GM23248 (cell line): Measurements from ENCODE around the gene ADISSP. TPM values are rescaled to one million over a fixed set of nuclear protein-coding genes. Genes with fewer than 3 reads are reported as not detected.

ENCODE experiments used
- DNase-seq: peaks from one replicate; pipeline ENCODE4 v3.0.0-alpha.2; 2015
- H2AFZ ChIP-seq: fragments of 200-600 bp; sonication (generic); 2 replicates; pipeline ENCODE4 v1.6.1; 2016; ENCODE audit warnings: antibody characterized with exemption
- H3F3A ChIP-seq: fragments of 200-600 bp; sonication (generic); 2 replicates; pipeline ENCODE4 v1.6.1; 2016; ENCODE audit warnings: mild to moderate bottlenecking, antibody characterized with exemption, mixed run types; ENCODE audit not compliant: insufficient read depth
- H3K27ac ChIP-seq: fragments of 200-600 bp; sonication (generic); 2 replicates; pipeline ENCODE4 v1.5.1; 2016; ENCODE audit warnings: mild to moderate bottlenecking
- H3K27me3 ChIP-seq: fragments of 200-600 bp; sonication (generic); replicated peaks from 2 replicates; pipeline ENCODE4 v1.6.1; 2016; ENCODE audit warnings: mild to moderate bottlenecking; ENCODE audit not compliant: insufficient read depth
- H3K36me3 ChIP-seq: fragments of 200-600 bp; sonication (generic); 2 replicates; pipeline ENCODE4 v1.6.1; 2016; ENCODE audit warnings: low read depth, mild to moderate bottlenecking
- H3K4me1 ChIP-seq: fragments of 200-600 bp; sonication (generic); 2 replicates; pipeline ENCODE4 v1.6.1; 2016; ENCODE audit warnings: mild to moderate bottlenecking; ENCODE audit not compliant: insufficient read depth
- H3K4me2 ChIP-seq: fragments of 200-600 bp; sonication (generic); one replicate; pipeline ENCODE4 v1.6.1; 2016; ENCODE audit warnings: mild to moderate bottlenecking; ENCODE audit not compliant: unreplicated experiment
- H3K4me3 ChIP-seq: fragments of 200-600 bp; sonication (generic); 2 replicates; pipeline ENCODE4 v1.5.1; 2016; ENCODE audit warnings: mild to moderate bottlenecking
- H3K79me2 ChIP-seq: fragments of 200-600 bp; sonication (generic); 2 replicates; pipeline ENCODE4 v1.6.1; 2016; ENCODE audit warnings: mild to moderate bottlenecking; ENCODE audit not compliant: insufficient read depth
- H3K9ac ChIP-seq: fragments of 200-600 bp; sonication (generic); 2 replicates; pipeline ENCODE4 v1.6.1; 2016; ENCODE audit warnings: mild to moderate bottlenecking
- H3K9me2 ChIP-seq: fragments of 200-600 bp; sonication (generic); 2 replicates; pipeline ENCODE4 v1.6.1; 2016; ENCODE audit warnings: mixed run types, mild to moderate bottlenecking, moderate library complexity; ENCODE audit not compliant: insufficient read depth
- H3K9me3 ChIP-seq: fragments of 200-600 bp; sonication (generic); one replicate; pipeline ENCODE4 v1.6.1; 2017; ENCODE audit warnings: low read depth
- H4K20me1 ChIP-seq: fragments of 200-600 bp; sonication (generic); 2 replicates; pipeline ENCODE4 v1.6.0; 2016; ENCODE audit not compliant: insufficient read depth
- EZH2 ChIP-seq: fragments of 200-600 bp; sonication (generic); IDR thresholded peaks from 2 replicates; pipeline ENCODE4 v1.6.1; 2018; ENCODE audit warnings: antibody characterized with exemption, mild to moderate bottlenecking; ENCODE audit not compliant: insufficient read depth, poor library complexity, severe bottlenecking
- EZH2phosphoT487 ChIP-seq: fragments of 200-600 bp; sonication (generic); IDR thresholded peaks from 2 replicates; pipeline ENCODE4 v1.6.1; 2018; ENCODE audit warnings: antibody characterized with exemption, moderate library complexity, mild to moderate bottlenecking, low read depth; ENCODE audit not compliant: insufficient read depth
- WGBS, 2 experiments: methylation state at CpG; one replicate each; pipeline ENCODE4 v1.1.6; 2015 to 2017; ENCODE audit warnings: low lambda C conversion rate in 2 of 2, low coverage in 1 of 2; ENCODE audit errors: missing lambda C conversion rate in 2 of 2; 5-methylcytosine and 5-hydroxymethylcytosine counted together
- in situ Hi-C: fragments of 300-500 bp; cut with MboI; formaldehyde crosslinking; loops from 2 replicates; pipeline ENCODE4 v1.15.0; 2020
- polyA plus RNA-seq: library from polyadenylated mRNA; unstranded; fragments of >200 nt; fragmentation: Nextera tagmentation; extraction: Ambion mirVana; gene quantifications from 2 replicates; pipeline ENCODE4 v1.2.1, GENCODE V29; 2016
- total RNA-seq: library from RNA; depleted of rRNA; stranded (reverse); fragments of >200 nt; shearing (Covaris generic); gene quantifications from 2 replicates; pipeline ENCODE4 v1.2.3, GENCODE V29; 2014

Gene ADISSP
- total and polyA plus RNA-seq, 2 experiments from 2014 or later = 44.9 to 65.4 TPM

DNA sequence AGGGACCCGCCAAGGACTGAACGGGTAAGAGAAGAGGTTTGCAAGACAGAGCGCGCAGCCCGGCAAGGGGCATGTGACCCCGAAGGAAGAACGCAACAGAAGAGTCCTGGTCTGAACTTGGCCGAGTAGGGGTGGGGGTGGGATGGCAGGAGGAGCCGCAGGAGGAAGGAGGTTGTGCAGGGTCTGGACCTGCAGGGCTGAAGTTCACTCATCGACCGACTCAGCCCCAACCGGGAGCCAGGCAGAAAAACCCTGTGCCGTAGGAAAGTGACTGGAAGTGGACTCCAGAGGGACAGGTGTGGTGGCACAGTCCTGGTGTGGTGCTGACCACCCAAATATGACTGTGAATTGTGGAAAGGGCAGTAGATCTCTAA lies 15.2 kb downstream of the ADISSP start:
- H3K4me1 ChIP-seq = no peaks in the 10 kb centered on the region
- no peaks in the 10 kb centered on the region for H3F3A ChIP-seq
- H2AFZ ChIP-seq = no peak overlapping the region
- in situ Hi-C loops = no loop called here
- H3K9ac ChIP-seq = no peak overlapping the region
- no peak for TF ChIP-seq EZH2phosphoT487
- TF ChIP-seq EZH2 = no peak
- H3K27ac ChIP-seq = no peak overlapping the region
- H4K20me1 ChIP-seq = no peaks in the 10 kb centered on the region
- WGBS, 2 experiments = 87 to 89% methylated on average over 13 of the region's 13 CpGs
- no peaks in the 10 kb centered on the region for H3K9me3 ChIP-seq
- no peaks in the 10 kb centered on the region for H3K79me2 ChIP-seq
- no peaks in the 10 kb centered on the region for H3K27me3 ChIP-seq
- no peaks in the 10 kb centered on the region for H3K9me2 ChIP-seq
- no peaks in the 10 kb centered on the region for H3K36me3 ChIP-seq
- H3K4me3 ChIP-seq = no peak overlapping the region
- H3K4me2 ChIP-seq = no peak overlapping the region
- DNase-seq = no peak

GRCh38 chr20:3751675-3752385 lies 15.7 kb downstream of the ADISSP start:
- Histone ChIP-seq H3K79me2 (no peaks in the 10 kb centered on the region), H2AFZ (no peak overlapping the region), H3K4me3 (no peak overlapping the region), H4K20me1 (no peaks in the 10 kb centered on the region), H3K4me2 (no peak overlapping the region), H3K27me3 (no peaks in the 10 kb centered on the region), H3K9me2 (no peaks in the 10 kb centered on the region), H3K9ac (no peak overlapping the region), H3F3A (no peaks in the 10 kb centered on the region), H3K27ac (no peak overlapping the region), H3K36me3 (no peaks in the 10 kb centered on the region), H3K9me3 (no peaks in the 10 kb centered on the region), H3K4me1 (no peaks in the 10 kb centered on the region)
- DNase-seq = no peak
- in situ Hi-C loops = no loop called here
- WGBS, 2 experiments = 87 to 93% methylated on average over 49 to 94 of the region's 95 CpGs
- no peak for TF ChIP-seq EZH2
- no peak for TF ChIP-seq EZH2phosphoT487

DNA sequence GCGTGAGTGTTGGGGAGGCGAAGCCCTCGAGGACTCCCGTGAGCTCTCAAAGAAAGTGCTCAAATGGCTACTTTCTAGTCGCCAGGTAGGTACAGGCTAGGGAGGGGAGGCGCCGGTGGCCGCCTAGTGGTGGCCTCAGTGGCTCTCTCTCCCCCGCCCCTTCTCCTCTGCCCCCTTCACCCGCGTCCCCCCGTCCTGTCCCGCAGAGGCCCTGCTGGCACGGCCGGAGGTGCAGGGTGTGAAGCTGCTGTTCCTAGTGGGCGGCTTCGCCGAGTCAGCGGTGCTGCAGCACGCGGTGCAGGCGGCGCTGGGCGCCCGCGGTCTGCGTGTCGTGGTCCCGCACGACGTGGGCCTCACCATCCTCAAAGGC lies 16.3 kb downstream of the ADISSP start:
- H3K4me2 ChIP-seq = no peak overlapping the region

GRCh38 chr20:3749689-3750531 lies 17.6 kb downstream of the ADISSP start:
- no peaks in the 10 kb centered on the region for H3K9me2 ChIP-seq
- in situ Hi-C loops = no loop called here
- no peaks in the 10 kb centered on the region for H3K36me3 ChIP-seq
- no peak overlapping the region for H3K27ac ChIP-seq
- no peaks in the 10 kb centered on the region for H3K4me1 ChIP-seq
- H4K20me1 ChIP-seq = no peaks in the 10 kb centered on the region
- no peak overlapping the region for H2AFZ ChIP-seq
- TF ChIP-seq EZH2phosphoT487 (no peak), EZH2 (no peak)
- H3K79me2 ChIP-seq = no peaks in the 10 kb centered on the region
- no peaks in the 10 kb centered on the region for H3F3A ChIP-seq
- H3K4me2 ChIP-seq = no peak overlapping the region
- WGBS, 2 experiments = 92 to 96% methylated on average over 38 to 65 of the region's 72 CpGs
- H3K9ac ChIP-seq = no peak overlapping the region
- DNase-seq = no peak
- no peaks in the 10 kb centered on the region for H3K9me3 ChIP-seq
- H3K4me3 ChIP-seq = no peak overlapping the region
- no peaks in the 10 kb centered on the region for H3K27me3 ChIP-seq

More for the DNA sequence above, 16.3 kb downstream of the ADISSP start:
- TF ChIP-seq EZH2phosphoT487 (no peak), EZH2 (no peak)
- DNase-seq = no peak
- no peaks in the 10 kb centered on the region for H3K9me3 ChIP-seq
- H3K27ac ChIP-seq = no peak overlapping the region
- H4K20me1 ChIP-seq = no peaks in the 10 kb centered on the region
- H3K9ac ChIP-seq = no peak overlapping the region
- H2AFZ ChIP-seq = no peak overlapping the region
- H3K36me3 ChIP-seq = no peaks in the 10 kb centered on the region
- H3K79me2 ChIP-seq = no peaks in the 10 kb centered on the region
- no peaks in the 10 kb centered on the region for H3K9me2 ChIP-seq
- 95 to 96% methylated on average over 24 to 30 of the region's 31 CpGs for WGBS, 2 experiments
- H3K4me3 ChIP-seq = no peak overlapping the region
- H3K4me1 ChIP-seq = no peaks in the 10 kb centered on the region
- H3F3A ChIP-seq = no peaks in the 10 kb centered on the region
- H3K27me3 ChIP-seq = no peaks in the 10 kb centered on the region
- in situ Hi-C loops = no loop called here
